AG10803 (cell line): ENCODE measurements around the gene ERP44.
"Not testable (repeated sequence)": the region's sequence is repeated elsewhere in the genome, so short reads cannot be mapped to it uniquely, and the experiment has no call there.

Experiments used
- DNase-seq: peaks from one replicate; pipeline ENCODE4 v3.0.0; 2010; ENCODE audit warnings: low read depth
- H3K4me3 ChIP-seq: 2 replicates; pipeline ENCODE4 v1.5.1; 2011; ENCODE audit warnings: mild to moderate bottlenecking, low read length, control low read depth
- CTCF ChIP-seq: conservative IDR thresholded peaks from 2 replicates; pipeline ENCODE4 v1.5.1; 2011; ENCODE audit warnings: mild to moderate bottlenecking, low read length, control low read depth, inconsistent platforms

Gene ERP44

GRCh38 chr9:99999797-100000196 lies 99.0 kb downstream of the ERP44 start:
- no peak for TF ChIP-seq CTCF
- no peak for DNase-seq
- no peak overlapping the region for H3K4me3 ChIP-seq

GRCh38 chr9:99998866-99999265 lies 99.9 kb downstream of the ERP44 start:
- no peak for DNase-seq
- no peak overlapping the region for H3K4me3 ChIP-seq
- no peak for TF ChIP-seq CTCF

GRCh38 chr9:99998266-99998665 lies 100.5 kb downstream of the ERP44 start:
- no peak for DNase-seq
- TF ChIP-seq CTCF = no peak
- H3K4me3 ChIP-seq = no peak overlapping the region

- not testable (repeated sequence) for DNase-seq
These were observed 108.3 kb downstream of the ERP44 start for GRCh38 chr9:99990508-99990907.

GRCh38 chr9:99986642-99987041 lies 112.2 kb downstream of the ERP44 start:
- no peak for DNase-seq
- no peak for TF ChIP-seq CTCF
- H3K4me3 ChIP-seq = no peak overlapping the region

More at GRCh38 chr9:99990508-99990907, 108.3 kb downstream of the ERP44 start:
- not testable (repeated sequence) for H3K4me3 ChIP-seq

- no peak for DNase-seq
- no peak for TF ChIP-seq CTCF
- no peak overlapping the region for H3K4me3 ChIP-seq
These were observed 118.2 kb downstream of the ERP44 start for GRCh38 chr9:99980598-99980997.

- no peak for TF ChIP-seq CTCF
- no peak for DNase-seq
These were observed 120.6 kb downstream of the ERP44 start for GRCh38 chr9:99978221-99978620.

More at GRCh38 chr9:99978221-99978620, 120.6 kb downstream of the ERP44 start:
- no peak overlapping the region for H3K4me3 ChIP-seq
